GM10266 (cell line): ENCODE results near the gene ABR.
"Not testable (repeated sequence)": the region's sequence is repeated elsewhere in the genome, so short reads cannot be mapped to it uniquely, and the experiment has no call there.

Experiments used
- DNase-seq: peaks from one replicate; pipeline ENCODE4 v3.0.0; 2012; ENCODE audit errors: extremely low spot score
- TF ChIP-seq, protein P1 (sequence below): IDR thresholded peaks from 2 replicates; pipeline ENCODE4 v1.5.1; 2012; ENCODE audit warnings: mild to moderate bottlenecking, low read depth; ENCODE audit not compliant: control insufficient read depth, insufficient read depth; ENCODE audit errors: missing control alignments

ABR gene

GRCh38 chr17:976312-976711 is 203.5 kb downstream of the ABR start:
- TF ChIP-seq, protein P1, sequence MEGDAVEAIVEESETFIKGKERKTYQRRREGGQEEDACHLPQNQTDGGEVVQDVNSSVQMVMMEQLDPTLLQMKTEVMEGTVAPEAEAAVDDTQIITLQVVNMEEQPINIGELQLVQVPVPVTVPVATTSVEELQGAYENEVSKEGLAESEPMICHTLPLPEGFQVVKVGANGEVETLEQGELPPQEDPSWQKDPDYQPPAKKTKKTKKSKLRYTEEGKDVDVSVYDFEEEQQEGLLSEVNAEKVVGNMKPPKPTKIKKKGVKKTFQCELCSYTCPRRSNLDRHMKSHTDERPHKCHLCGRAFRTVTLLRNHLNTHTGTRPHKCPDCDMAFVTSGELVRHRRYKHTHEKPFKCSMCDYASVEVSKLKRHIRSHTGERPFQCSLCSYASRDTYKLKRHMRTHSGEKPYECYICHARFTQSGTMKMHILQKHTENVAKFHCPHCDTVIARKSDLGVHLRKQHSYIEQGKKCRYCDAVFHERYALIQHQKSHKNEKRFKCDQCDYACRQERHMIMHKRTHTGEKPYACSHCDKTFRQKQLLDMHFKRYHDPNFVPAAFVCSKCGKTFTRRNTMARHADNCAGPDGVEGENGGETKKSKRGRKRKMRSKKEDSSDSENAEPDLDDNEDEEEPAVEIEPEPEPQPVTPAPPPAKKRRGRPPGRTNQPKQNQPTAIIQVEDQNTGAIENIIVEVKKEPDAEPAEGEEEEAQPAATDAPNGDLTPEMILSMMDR: no peak
- DNase-seq: no peak

DNA sequence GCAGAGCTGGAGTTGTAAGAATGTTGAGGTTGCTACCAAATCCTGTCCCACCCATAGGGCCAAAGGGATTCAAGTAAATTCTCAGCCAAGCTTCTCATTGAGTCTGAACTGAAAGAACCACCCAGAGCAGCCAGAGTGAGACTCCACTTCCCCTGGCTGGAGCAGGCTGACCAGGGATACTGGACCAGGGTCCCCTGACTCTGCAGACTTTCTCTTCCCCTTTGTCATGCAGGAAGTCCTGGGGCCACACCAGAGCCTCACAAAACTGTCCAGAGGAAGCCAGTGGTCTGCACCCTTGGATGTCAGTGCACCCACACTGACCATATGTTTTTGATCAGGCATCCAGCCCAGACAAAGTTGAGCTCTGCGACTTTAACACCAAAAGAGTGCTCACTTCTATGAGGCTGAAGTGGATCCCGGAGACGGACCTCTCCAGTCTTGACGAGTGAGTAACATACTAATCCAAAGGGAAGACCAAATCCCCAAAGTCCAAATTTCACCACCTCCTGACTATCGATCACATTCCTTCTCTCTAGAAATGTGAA is 204.3 kb downstream of the ABR start:
- TF ChIP-seq, protein P1: no peak
- DNase-seq: no peak

- not testable (repeated sequence) for DNase-seq
Observed at GRCh38 chr17:974778-975177, 205.0 kb downstream of the ABR start.

DNA sequence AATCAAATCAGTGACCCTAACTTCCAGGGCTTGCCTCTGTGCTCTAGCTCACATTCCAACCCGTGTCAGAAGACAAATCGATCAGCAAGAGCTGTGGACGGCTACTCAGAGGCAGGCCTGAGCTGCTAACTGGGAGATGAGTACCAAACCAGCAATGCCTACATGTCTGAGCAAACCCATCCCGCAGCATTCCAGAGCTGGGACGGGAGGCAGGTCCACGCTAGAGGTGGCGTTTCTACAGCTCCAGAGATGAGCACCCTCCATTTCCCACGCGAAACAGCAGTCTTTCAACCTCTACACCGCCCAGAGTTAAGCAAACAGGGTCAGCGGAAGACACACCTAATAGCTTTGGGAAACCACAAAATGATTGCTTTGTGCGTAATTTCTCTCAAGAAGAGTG is 206.7 kb downstream of the ABR start:
- TF ChIP-seq, protein P1: no peak
- no peak for DNase-seq

DNA sequence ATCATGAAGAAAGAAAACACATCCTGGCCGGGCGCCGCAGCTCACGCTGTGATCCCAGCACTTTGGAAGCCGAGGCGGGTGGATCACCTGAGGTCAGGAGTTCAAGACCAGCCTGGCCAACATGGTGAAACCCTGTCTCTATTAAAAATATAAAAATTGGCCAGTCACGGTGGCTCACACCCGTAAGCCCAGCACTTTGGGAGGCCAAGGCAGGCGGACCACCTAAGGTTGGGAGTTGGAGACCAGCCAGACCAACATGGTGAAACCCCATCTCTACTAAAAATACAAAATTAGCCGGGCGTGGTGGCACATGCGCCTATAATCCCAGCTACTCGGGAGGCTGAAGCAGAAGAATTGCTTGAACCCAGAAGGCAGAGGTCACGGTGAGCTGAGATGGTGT is 207.9 kb downstream of the ABR start:
- DNase-seq: not testable (repeated sequence)

DNA sequence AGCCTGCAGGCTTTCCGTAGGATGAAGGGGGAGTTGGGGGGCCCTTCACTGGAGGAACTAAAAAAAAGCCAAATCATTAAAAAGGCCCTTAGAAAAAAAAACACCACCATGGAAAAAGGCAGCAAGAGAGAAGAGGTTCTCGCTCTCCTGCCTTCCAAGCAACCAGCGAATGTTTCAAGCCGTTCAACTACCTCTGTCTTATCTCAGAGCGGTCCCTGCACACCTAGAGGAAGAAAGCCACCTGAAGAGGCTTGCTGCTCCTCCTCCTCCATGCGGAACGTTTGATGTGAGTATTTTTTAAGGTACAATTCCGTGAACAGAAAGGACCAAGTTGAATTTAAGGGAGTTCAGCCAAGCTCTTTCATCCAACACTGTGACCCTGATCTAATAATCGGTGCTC is 209.4 kb downstream of the ABR start:
- no peak for DNase-seq
- TF ChIP-seq, protein P1: no peak

- no peak for DNase-seq
- TF ChIP-seq, protein P1: no peak
Observed at GRCh38 chr17:969811-970355, 209.9 kb downstream of the ABR start.

DNA sequence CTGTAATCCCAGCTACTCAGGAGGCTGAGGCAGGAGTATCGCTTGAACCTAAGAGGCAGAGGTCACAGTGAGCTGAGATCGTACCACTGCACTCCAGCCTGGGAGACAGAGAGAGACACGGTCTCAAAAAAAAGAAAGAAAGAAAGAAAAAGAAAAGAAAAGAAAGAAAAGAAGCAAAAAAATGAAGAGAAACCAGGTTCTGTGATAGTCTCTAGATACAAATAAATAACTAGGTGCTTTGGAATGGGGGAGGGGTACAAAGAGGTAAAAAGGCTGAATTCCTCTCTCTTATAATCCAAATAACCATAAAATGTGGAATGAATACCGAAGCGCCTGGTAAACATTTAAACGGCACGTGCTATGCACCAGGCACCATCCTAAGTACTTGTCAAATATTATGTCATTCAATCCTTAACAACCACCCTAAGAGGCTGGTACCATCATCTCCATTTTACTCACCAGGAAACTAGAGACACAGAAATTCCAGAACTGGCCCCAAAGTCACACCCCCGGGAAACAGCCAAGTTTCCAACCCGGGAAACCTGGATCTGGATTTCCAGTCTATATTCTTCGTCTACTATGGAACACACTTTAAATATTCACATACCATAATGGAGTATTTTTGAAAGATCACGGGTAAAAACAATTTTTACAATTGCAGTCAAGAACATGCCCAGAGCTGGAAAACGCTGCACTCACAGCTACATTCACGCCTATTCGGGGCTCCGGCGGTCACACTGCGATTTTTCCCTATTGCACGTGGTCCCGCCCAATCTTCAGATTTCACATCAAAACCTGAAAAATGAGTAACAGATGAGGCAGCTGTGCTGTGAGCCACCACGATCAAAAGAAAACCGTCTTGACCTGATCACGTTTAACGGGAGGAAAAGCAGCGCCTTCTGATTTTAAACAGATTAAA is 210.7 kb downstream of the ABR start:
- TF ChIP-seq, protein P1: no peak
- no peak for DNase-seq
